ENCODE data around the gene KRTAP4-16. TPM values are rescaled to one million over a fixed set of nuclear protein-coding genes. Genes with fewer than 3 reads are reported as not detected.
"Not testable (repeated sequence)": the region's sequence is repeated elsewhere in the genome, so short reads cannot be mapped to it uniquely, and the experiment has no call there.

KRTAP4-16 gene
- total and polyA plus RNA-seq, 8 donors, result not detected

- Histone ChIP-seq H3K27me3 (peaks cover 0 to 12% (median 0%) of the 10 kb centered on the region in 3 donors), H3K36me3 (no peaks in the 10 kb centered on the region), H3K4me3 (no peak overlapping the region), H3K9me3 (no peaks in the 10 kb centered on the region), H3K4me1 (no peaks in the 10 kb centered on the region), H3K27ac (no peak overlapping the region)
- TF ChIP-seq CTCF (IDR thresholded peaks at IDR 0.05), result no peak
- TF ChIP-seq EP300 (IDR thresholded peaks at IDR 0.05), result no peak
- TF ChIP-seq POLR2AphosphoS5 (IDR thresholded peaks at IDR 0.05), result no peak
- no peak for TF ChIP-seq POLR2A (IDR thresholded peaks at IDR 0.05)
- 78 to 84% (median 82%) methylated on average over 1 of the region's 1 CpG for WGBS, 5 donors
- intact Hi-C loops (cut with DNase I; ENCODE audit: low total_unique reads), result no loop called here
- DNase-seq, result no peak
These were observed 37.7 kb downstream of the KRTAP4-16 start for GRCh38 chr17:41064301-41064700.

GRCh38 chr17:41063449-41063848 lies 38.6 kb downstream of the KRTAP4-16 start:
- H3K9me3 ChIP-seq, result no peaks in the 10 kb centered on the region
- WGBS, 5 donors, result 50 to 62% (median 55%) methylated on average over 4 of the region's 4 CpGs
- H3K27ac ChIP-seq, result no peak overlapping the region
- DNase-seq, result no peak
- H3K27me3 ChIP-seq, result peaks cover 0 to 17% (median 0%) of the 10 kb centered on the region in 3 donors
- intact Hi-C loops (cut with DNase I; ENCODE audit: low total_unique reads), result no loop called here
- H3K4me3 ChIP-seq, result no peak overlapping the region
- H3K4me1 ChIP-seq, result no peaks in the 10 kb centered on the region
- H3K36me3 ChIP-seq, result no peaks in the 10 kb centered on the region
- TF ChIP-seq EP300 (IDR thresholded peaks at IDR 0.05), result no peak
- no peak for TF ChIP-seq POLR2AphosphoS5 (IDR thresholded peaks at IDR 0.05)
- no peak for TF ChIP-seq POLR2A (IDR thresholded peaks at IDR 0.05)
- no peak for TF ChIP-seq CTCF (IDR thresholded peaks at IDR 0.05)

GRCh38 chr17:41061964-41062363 lies 40.0 kb downstream of the KRTAP4-16 start:
- no peaks in the 10 kb centered on the region for H3K4me1 ChIP-seq
- peaks cover 0 to 31% (median 6%) of the 10 kb centered on the region in 3 donors for H3K27me3 ChIP-seq
- H3K27ac ChIP-seq, result no peak overlapping the region
- DNase-seq, result no peak
- no peak overlapping the region for H3K4me3 ChIP-seq
- intact Hi-C loops (cut with DNase I; ENCODE audit: low total_unique reads), result no loop called here
- H3K36me3 ChIP-seq, result no peaks in the 10 kb centered on the region
- 49 to 76% (median 66%) methylated on average over 1 of the region's 1 CpG for WGBS, 5 donors
- peaks cover 0 to 8% (median 2%) of the 10 kb centered on the region in 4 donors for H3K9me3 ChIP-seq
- TF ChIP-seq EP300 (IDR thresholded peaks at IDR 0.05) (no peak), POLR2AphosphoS5 (IDR thresholded peaks at IDR 0.05) (no peak), POLR2A (IDR thresholded peaks at IDR 0.05) (no peak), CTCF (IDR thresholded peaks at IDR 0.05) (no peak)

GRCh38 chr17:41060052-41060604 lies 41.9 kb downstream of the KRTAP4-16 start, which contains the start of gene KRTAP2-3:
Gene KRTAP2-3 (minus strand): TSS chr17:41060114. CDS start chr17:41060050, 64 bp downstream.
- Histone ChIP-seq H3K36me3 (no peaks in the 10 kb centered on the region), H3K4me1 (no peaks in the 10 kb centered on the region), H3K27me3 (peaks cover 0 to 31% (median 6%) of the 10 kb centered on the region in 3 donors), H3K9me3 (peaks cover 0 to 8% (median 2%) of the 10 kb centered on the region in 4 donors), H3K27ac (no peak within 1 kb of the TSS), H3K4me3 (no peak within 1 kb of the TSS)
- 64 to 77% (median 67%) methylated on average over 6 of the region's 6 CpGs for WGBS, 5 donors
- no peak for DNase-seq
- no peak for TF ChIP-seq POLR2AphosphoS5 (IDR thresholded peaks at IDR 0.05)
- TF ChIP-seq EP300 (IDR thresholded peaks at IDR 0.05), result no peak
- TF ChIP-seq POLR2A (IDR thresholded peaks at IDR 0.05), result no peak
- TF ChIP-seq CTCF (IDR thresholded peaks at IDR 0.05), result no peak
- intact Hi-C loops (cut with DNase I; ENCODE audit: low total_unique reads), result no loop called here

GRCh38 chr17:41059276-41060051 lies 42.5 kb downstream of the KRTAP4-16 start:
- WGBS, 5 donors, result 29 to 32% (median 30%) methylated on average over 8 to 11 of the region's 31 CpGs
- H3K27ac ChIP-seq; DNase-seq; H3K4me3 ChIP-seq; H3K36me3 ChIP-seq; H3K4me1 ChIP-seq; H3K9me3 ChIP-seq; intact Hi-C loops (cut with DNase I; ENCODE audit: low total_unique reads): not testable (repeated sequence)
- H3K27me3 ChIP-seq, result peaks cover 0 to 31% (median 6%) of the 10 kb centered on the region in 3 donors

Measured in stomach (tissue), 9 donors.